OCI-LY3 (cell line): ENCODE measurements around the gene GRK1.
"Not testable (repeated sequence)": the region's sequence is repeated elsewhere in the genome, so short reads cannot be mapped to it uniquely, and the experiment has no call there.

ENCODE experiments used
- H2AFZ ChIP-seq: fragments of 200-600, 300-600 bp; shearing (Covaris generic); 2 replicates; pipeline ENCODE4 v1.6.0; 2014; ENCODE audit warnings: antibody characterized with exemption, low read depth, low read length
- H3K27ac ChIP-seq: fragments of 200-600, 300-600 bp; sonication (generic); 2 replicates; pipeline ENCODE4 v1.5.1; 2014; ENCODE audit warnings: mild to moderate bottlenecking, low read length, moderate library complexity, mixed read lengths
- H3K27me3 ChIP-seq: fragments of 200-600, 300-600 bp; sonication (generic); 2 replicates; pipeline ENCODE4 v1.6.1; 2014; ENCODE audit warnings: low read depth, low read length, mixed read lengths
- H3K36me3 ChIP-seq: fragments of 200-600, 300-600 bp; sonication (generic); replicated peaks from 2 replicates; pipeline ENCODE3; 2014; ENCODE audit warnings: low read depth, low read length, mixed read lengths
- H3K4me1 ChIP-seq: fragments of 300-600, 200-600 bp; sonication (generic); 2 replicates; pipeline ENCODE4 v1.6.1; 2014; ENCODE audit warnings: low read length, mixed read lengths
- H3K4me2 ChIP-seq: fragments of 200-600, 300-600 bp; sonication (generic); 2 replicates; pipeline ENCODE4 v1.6.1; 2014; ENCODE audit warnings: low read length, mixed read lengths
- H3K4me3 ChIP-seq: fragments of 300-600, 200-600 bp; sonication (generic); 2 replicates; pipeline ENCODE4 v1.5.1; 2014; ENCODE audit warnings: antibody characterized with exemption, mild to moderate bottlenecking, low read length, moderate library complexity
- H3K79me2 ChIP-seq: fragments of 300-600, 200-600 bp; shearing (Covaris generic); 2 replicates; pipeline ENCODE4 v1.6.1; 2014; ENCODE audit warnings: mild to moderate bottlenecking, low read length, mixed read lengths
- H3K9ac ChIP-seq: fragments of 300-600, 200-600 bp; shearing (Covaris generic); 2 replicates; pipeline ENCODE4 v1.6.0; 2014; ENCODE audit warnings: mild to moderate bottlenecking, low read length, moderate library complexity
- H3K9me3 ChIP-seq: fragments of 200-600, 300-600 bp; shearing (Covaris generic); 2 replicates; pipeline ENCODE4 v1.6.1; 2014; ENCODE audit warnings: low read length, mixed read lengths; ENCODE audit not compliant: insufficient read depth
- H4K20me1 ChIP-seq: fragments of 200-600, 300-600 bp; sonication (generic); 2 replicates; pipeline ENCODE4 v1.6.1; 2016; ENCODE audit warnings: low read length, mixed read lengths; ENCODE audit not compliant: insufficient read depth
- CTCF ChIP-seq: fragments of 200-600, 300-600 bp; sonication (generic); IDR thresholded peaks from 2 replicates; pipeline ENCODE4 v1.5.1; 2014; ENCODE audit warnings: antibody characterized with exemption, low read length, low read depth
- EZH2phosphoT487 ChIP-seq: fragments of 200-600 bp; shearing (Covaris generic); IDR thresholded peaks from 2 replicates; pipeline ENCODE4 v1.6.1; 2018; ENCODE audit warnings: antibody characterized with exemption, mixed run types, low read depth

Gene GRK1

GRCh38 chr13:113726106-113726821, 59.2 kb downstream of the GRK1 start:
- not testable (repeated sequence) for H3K4me3 ChIP-seq, H2AFZ ChIP-seq, H3K79me2 ChIP-seq, H3K4me1 ChIP-seq, H3K27ac ChIP-seq, H3K4me2 ChIP-seq, H3K36me3 ChIP-seq, H3K9me3 ChIP-seq, H3K9ac ChIP-seq, H3K27me3 ChIP-seq, H4K20me1 ChIP-seq

- Histone ChIP-seq H3K79me2 (no peaks in the 10 kb centered on the region), H3K9me3 (no peaks in the 10 kb centered on the region), H3K27ac (no peak overlapping the region), H2AFZ (no peak overlapping the region), H3K4me2 (no peak overlapping the region), H3K4me1 (no peaks in the 10 kb centered on the region), H3K4me3 (no peak overlapping the region), H4K20me1 (no peaks in the 10 kb centered on the region), H3K9ac (no peak overlapping the region), H3K27me3 (no peaks in the 10 kb centered on the region), H3K36me3 (no peaks in the 10 kb centered on the region)
- TF ChIP-seq EZH2phosphoT487 (no peak), CTCF (no peak)
These were observed 60.0 kb downstream of the GRK1 start for GRCh38 chr13:113726961-113727411.

GRCh38 chr13:113728571-113729054, 61.6 kb downstream of the GRK1 start:
- no peaks in the 10 kb centered on the region for H3K27me3 ChIP-seq
- H3K27ac ChIP-seq = no peak overlapping the region
- no peaks in the 10 kb centered on the region for H4K20me1 ChIP-seq
- H2AFZ ChIP-seq = no peak overlapping the region
- no peak overlapping the region for H3K9ac ChIP-seq
- no peaks in the 10 kb centered on the region for H3K4me1 ChIP-seq
- TF ChIP-seq EZH2phosphoT487 (no peak), CTCF (no peak)
- peaks cover under 1% of the 10 kb centered on the region; the same call in 1 of the 2 replicates for H3K9me3 ChIP-seq
- H3K4me2 ChIP-seq = no peak overlapping the region
- H3K4me3 ChIP-seq = no peak overlapping the region
- no peaks in the 10 kb centered on the region for H3K36me3 ChIP-seq
- H3K79me2 ChIP-seq = no peaks in the 10 kb centered on the region

- no peak overlapping the region for H3K4me2 ChIP-seq
- no peak overlapping the region for H3K9ac ChIP-seq
- no peaks in the 10 kb centered on the region for H3K27me3 ChIP-seq
These were observed 62.4 kb downstream of the GRK1 start for GRCh38 chr13:113729187-113730019.

More at GRCh38 chr13:113729187-113730019, 62.4 kb downstream of the GRK1 start:
- Histone ChIP-seq H3K27ac (no peak overlapping the region), H4K20me1 (no peaks in the 10 kb centered on the region), H3K4me3 (no peak overlapping the region), H2AFZ (no peak overlapping the region), H3K79me2 (no peaks in the 10 kb centered on the region), H3K4me1 (no peaks in the 10 kb centered on the region), H3K9me3 (peaks cover 2% of the 10 kb centered on the region; the same call in 1 of the 2 replicates), H3K36me3 (no peaks in the 10 kb centered on the region)
- TF ChIP-seq CTCF = no peak
- no peak for TF ChIP-seq EZH2phosphoT487
